ENCODE data around the gene CPT1C.

- TF ChIP-seq POLR2A (IDR thresholded peaks at IDR 0.05) (no peak), CTCF (IDR thresholded peaks at IDR 0.05) (no peak)
These were observed 23.4 kb upstream of the CPT1C start for GRCh38 chr19:49667473-49667872.
